Loucy (cell line): ENCODE measurements around the gene GRK2.

Experiments used
- H2AFZ ChIP-seq: fragments of 200-600 bp; sonication (generic); 2 replicates; pipeline ENCODE4 v1.6.0; 2016; ENCODE audit warnings: antibody characterized with exemption, mild to moderate bottlenecking, low read length, moderate library complexity
- H3F3A ChIP-seq: fragments of 200-600 bp; 2 replicates; pipeline ENCODE4 v1.6.0; 2016; ENCODE audit warnings: antibody characterized with exemption, low read depth, mild to moderate bottlenecking
- H3K27me3 ChIP-seq: fragments of 200-600 bp; sonication (generic); 2 replicates; pipeline ENCODE4 v1.6.1; 2014; ENCODE audit warnings: low read length, mild to moderate bottlenecking; ENCODE audit not compliant: insufficient read depth, poor library complexity, severe bottlenecking
- H3K36me3 ChIP-seq: fragments of 200-600 bp; sonication (generic); 2 replicates; pipeline ENCODE4 v1.6.1; 2016; ENCODE audit warnings: low read length; ENCODE audit not compliant: insufficient read depth
- H3K4me1 ChIP-seq: fragments of 200-600 bp; sonication (generic); 2 replicates; pipeline ENCODE4 v1.5.1; 2014; ENCODE audit warnings: low read length, mild to moderate bottlenecking; ENCODE audit not compliant: insufficient read depth, poor library complexity, severe bottlenecking
- H3K4me2 ChIP-seq: fragments of 200-600 bp; sonication (generic); 2 replicates; pipeline ENCODE4 v1.6.0; 2014; ENCODE audit warnings: antibody characterized with exemption, low read length, low read depth, mild to moderate bottlenecking; ENCODE audit not compliant: poor library complexity, severe bottlenecking
- H3K4me3 ChIP-seq: fragments of 200-600 bp; sonication (generic); 2 replicates; pipeline ENCODE4 v1.5.1; 2014; ENCODE audit warnings: low read length, mild to moderate bottlenecking, mixed read lengths; ENCODE audit not compliant: poor library complexity, severe bottlenecking
- H3K79me2 ChIP-seq: fragments of 200-600 bp; sonication (generic); 2 replicates; pipeline ENCODE4 v1.6.1; 2014; ENCODE audit warnings: low read length; ENCODE audit not compliant: insufficient read depth
- H3K9ac ChIP-seq: fragments of 200-600 bp; sonication (generic); 2 replicates; pipeline ENCODE4 v1.6.0; 2014; ENCODE audit warnings: mild to moderate bottlenecking, low read depth, low read length, moderate library complexity; ENCODE audit not compliant: poor library complexity, severe bottlenecking
- H3K9me2 ChIP-seq: fragments of 200-600 bp; sonication (generic); replicated peaks from 2 replicates; pipeline ENCODE4 v1.6.1; 2016; ENCODE audit warnings: low read depth, low read length, mixed read lengths
- H3K9me3 ChIP-seq: fragments of 200-600 bp; sonication (generic); 2 replicates; pipeline ENCODE4 v1.6.1; 2014; ENCODE audit warnings: mild to moderate bottlenecking, antibody characterized with exemption, low read length, low read depth; ENCODE audit not compliant: insufficient read depth
- H4K20me1 ChIP-seq: fragments of 200-600 bp; sonication (generic); 2 replicates; pipeline ENCODE4 v1.6.0; 2014; ENCODE audit warnings: antibody characterized with exemption, low read length, mild to moderate bottlenecking; ENCODE audit not compliant: insufficient read depth, poor library complexity, severe bottlenecking
- EZH2phosphoT487 ChIP-seq: fragments of 200-600 bp; IDR thresholded peaks from 2 replicates; pipeline ENCODE4 v1.6.1; 2018; ENCODE audit warnings: antibody characterized with exemption, mild to moderate bottlenecking, moderate library complexity, borderline replicate concordance
- TF ChIP-seq, protein P1 (sequence below): fragments of 200-600 bp; sonication (generic); conservative IDR thresholded peaks from 2 replicates; pipeline ENCODE4 v1.5.1; 2014; ENCODE audit warnings: mild to moderate bottlenecking, antibody characterized with exemption, low read length

Gene GRK2

DNA sequence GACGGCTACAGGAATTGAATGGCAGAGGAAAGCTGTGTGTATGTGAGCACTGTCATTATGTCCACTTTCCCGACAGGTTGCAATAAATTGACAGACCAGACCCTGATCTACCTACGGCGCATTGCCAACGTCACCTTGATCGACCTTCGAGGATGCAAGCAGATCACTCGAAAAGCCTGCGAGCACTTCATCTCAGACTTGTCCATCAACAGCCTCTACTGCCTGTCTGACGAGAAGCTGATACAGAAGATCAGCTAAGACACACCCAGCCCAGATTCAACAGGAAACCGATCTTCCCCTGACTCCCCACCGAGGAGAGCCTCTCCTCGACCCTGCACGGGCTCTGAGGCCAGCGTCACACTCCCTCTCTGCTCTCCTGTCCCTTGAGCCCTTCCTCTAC lies 11.5 kb upstream of the GRK2 start:
- peaks cover 75% of the 10 kb centered on the region; the same call in 1 of the 2 replicates for H3K36me3 ChIP-seq
- no peak overlapping the region for H3K4me2 ChIP-seq
- no peak overlapping the region for H3K4me3 ChIP-seq
- no peaks in the 10 kb centered on the region for H3K9me3 ChIP-seq
- peaks cover 11% of the 10 kb centered on the region for H3K4me1 ChIP-seq
- no peak overlapping the region for H3K9ac ChIP-seq
- H2AFZ ChIP-seq = no peak overlapping the region
- peaks cover 14% of the 10 kb centered on the region; the same call in 1 of the 2 replicates for H3F3A ChIP-seq
- H3K9me2 ChIP-seq = no peaks in the 10 kb centered on the region
- peaks cover 16% of the 10 kb centered on the region for H4K20me1 ChIP-seq
- no peaks in the 10 kb centered on the region for H3K27me3 ChIP-seq
- H3K79me2 ChIP-seq = peaks cover 6% of the 10 kb centered on the region; the same call in 1 of the 2 replicates
- TF ChIP-seq, protein P1, sequence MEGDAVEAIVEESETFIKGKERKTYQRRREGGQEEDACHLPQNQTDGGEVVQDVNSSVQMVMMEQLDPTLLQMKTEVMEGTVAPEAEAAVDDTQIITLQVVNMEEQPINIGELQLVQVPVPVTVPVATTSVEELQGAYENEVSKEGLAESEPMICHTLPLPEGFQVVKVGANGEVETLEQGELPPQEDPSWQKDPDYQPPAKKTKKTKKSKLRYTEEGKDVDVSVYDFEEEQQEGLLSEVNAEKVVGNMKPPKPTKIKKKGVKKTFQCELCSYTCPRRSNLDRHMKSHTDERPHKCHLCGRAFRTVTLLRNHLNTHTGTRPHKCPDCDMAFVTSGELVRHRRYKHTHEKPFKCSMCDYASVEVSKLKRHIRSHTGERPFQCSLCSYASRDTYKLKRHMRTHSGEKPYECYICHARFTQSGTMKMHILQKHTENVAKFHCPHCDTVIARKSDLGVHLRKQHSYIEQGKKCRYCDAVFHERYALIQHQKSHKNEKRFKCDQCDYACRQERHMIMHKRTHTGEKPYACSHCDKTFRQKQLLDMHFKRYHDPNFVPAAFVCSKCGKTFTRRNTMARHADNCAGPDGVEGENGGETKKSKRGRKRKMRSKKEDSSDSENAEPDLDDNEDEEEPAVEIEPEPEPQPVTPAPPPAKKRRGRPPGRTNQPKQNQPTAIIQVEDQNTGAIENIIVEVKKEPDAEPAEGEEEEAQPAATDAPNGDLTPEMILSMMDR = no peak
- no peak for TF ChIP-seq EZH2phosphoT487

DNA sequence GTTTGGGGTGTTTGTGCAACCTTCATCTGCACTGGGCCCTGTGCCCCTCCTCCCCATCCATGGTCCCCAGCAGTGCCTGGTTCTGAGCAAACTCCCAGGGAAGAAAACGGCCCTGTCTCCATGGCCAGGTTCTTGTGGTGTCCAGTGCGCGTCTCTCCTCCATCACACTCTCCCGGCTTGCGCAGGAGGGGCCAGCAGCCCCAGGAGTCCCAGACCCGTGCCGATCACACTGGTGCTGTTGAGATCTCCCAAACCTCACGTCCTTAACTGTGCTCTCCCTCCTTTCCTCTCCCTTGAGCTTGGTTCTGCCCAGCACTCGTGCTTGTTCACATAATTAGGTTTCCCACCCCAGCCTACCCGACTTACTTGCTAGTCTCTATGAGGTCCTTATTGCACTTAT lies 10.9 kb upstream of the GRK2 start:
- Histone ChIP-seq H3K4me2 (no peak overlapping the region), H3K4me3 (no peak overlapping the region), H3K36me3 (peaks cover 69% of the 10 kb centered on the region; the same call in 1 of the 2 replicates), H3F3A (peaks cover 14% of the 10 kb centered on the region; the same call in 1 of the 2 replicates), H2AFZ (no peak overlapping the region), H3K4me1 (peaks cover 11% of the 10 kb centered on the region), H3K9me2 (no peaks in the 10 kb centered on the region), H3K79me2 (peaks cover 2% of the 10 kb centered on the region; the same call in 1 of the 2 replicates), H3K9me3 (no peaks in the 10 kb centered on the region), H4K20me1 (peaks cover 16% of the 10 kb centered on the region), H3K9ac (no peak overlapping the region), H3K27me3 (no peaks in the 10 kb centered on the region)
- TF ChIP-seq, protein P1 = no peak
- TF ChIP-seq EZH2phosphoT487 = no peak

DNA sequence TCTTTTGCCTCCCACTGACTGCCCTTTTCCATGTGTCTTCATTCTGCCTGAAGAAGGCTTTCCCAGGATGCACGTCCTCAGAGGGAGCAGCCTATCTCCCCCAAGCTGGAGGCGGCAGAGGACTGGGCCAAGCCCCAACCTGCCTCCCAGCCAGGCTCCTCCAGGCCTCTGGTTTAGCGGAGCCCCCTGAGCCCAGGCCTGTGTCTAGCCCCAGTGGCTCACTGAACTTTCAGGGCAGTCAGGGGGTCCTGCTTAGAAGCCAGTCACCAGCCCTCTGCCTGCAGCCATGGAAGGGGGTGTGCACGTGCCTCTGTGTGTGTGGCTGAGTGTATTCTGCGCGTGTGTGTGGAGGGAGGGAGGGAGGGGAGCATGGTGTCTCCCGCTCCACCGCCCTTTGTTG lies 10.4 kb upstream of the GRK2 start:
- Histone ChIP-seq H3K9ac (no peak overlapping the region), H3K4me1 (peaks cover 11% of the 10 kb centered on the region), H3K79me2 (no peaks in the 10 kb centered on the region), H3K27me3 (no peaks in the 10 kb centered on the region), H3K4me2 (no peak overlapping the region), H3K36me3 (peaks cover 64% of the 10 kb centered on the region; the same call in 1 of the 2 replicates), H3K9me3 (no peaks in the 10 kb centered on the region), H4K20me1 (peaks cover 16% of the 10 kb centered on the region), H2AFZ (no peak overlapping the region), H3K4me3 (no peak overlapping the region), H3K9me2 (no peaks in the 10 kb centered on the region), H3F3A (peaks cover 14% of the 10 kb centered on the region; the same call in 1 of the 2 replicates)
- TF ChIP-seq EZH2phosphoT487 = no peak
- TF ChIP-seq, protein P1 = no peak
